ENCODE measurements around the gene CDH23.

Gene CDH23

GRCh38 chr10:71677261-71677660 lies 280.5 kb downstream of the CDH23 start:
- no peak for ATAC-seq
- TF ChIP-seq ZFP30 (CRISPR knock-in tag; IDR thresholded peaks at IDR 0.05) (no peak), ZNF565 (CRISPR knock-in tag; conservative IDR thresholded peaks at IDR 0.05; ENCODE audit: low read depth) (no peak), ZNF8 (CRISPR knock-in tag; IDR thresholded peaks at IDR 0.05) (no peak), ARNTL (CRISPR knock-in tag; IDR thresholded peaks at IDR 0.05; ENCODE audit: borderline replicate concordance, low read depth) (no peak), BACH2 (CRISPR knock-in tag; IDR thresholded peaks at IDR 0.05; ENCODE audit: borderline replicate concordance) (no peak)

GRCh38 chr10:71678057-71678805 lies 281.5 kb downstream of the CDH23 start:
- ATAC-seq: no peak
- TF ChIP-seq ZFP3 (CRISPR knock-in tag; IDR thresholded peaks at IDR 0.05) (no peak), CSDC2 (CRISPR knock-in tag; IDR thresholded peaks at IDR 0.05) (no peak)

GRCh38 chr10:71679425-71679824 lies 282.7 kb downstream of the CDH23 start:
- ATAC-seq: no peak
- TF ChIP-seq ARNTL (CRISPR knock-in tag; IDR thresholded peaks at IDR 0.05; ENCODE audit: borderline replicate concordance, low read depth) (no peak), OSR1 (CRISPR knock-in tag; IDR thresholded peaks at IDR 0.05) (no peak), CREB5 (CRISPR knock-in tag; IDR thresholded peaks at IDR 0.05; ENCODE audit: low read depth) (no peak), CSDC2 (CRISPR knock-in tag; IDR thresholded peaks at IDR 0.05) (no peak), SNAI2 (CRISPR knock-in tag; IDR thresholded peaks at IDR 0.05) (no peak), ZC3H10 (CRISPR knock-in tag; IDR thresholded peaks at IDR 0.05) (no peak), BACH2 (CRISPR knock-in tag; IDR thresholded peaks at IDR 0.05; ENCODE audit: borderline replicate concordance) (no peak), TOX (CRISPR knock-in tag; IDR thresholded peaks at IDR 0.05; ENCODE audit: borderline replicate concordance) (no peak), TSHZ2 (CRISPR knock-in tag; IDR thresholded peaks at IDR 0.05) (no peak), PPARA (CRISPR knock-in tag; IDR thresholded peaks at IDR 0.05; ENCODE audit: borderline replicate concordance) (no peak), RARB (CRISPR knock-in tag; IDR thresholded peaks at IDR 0.05) (no peak)

- ATAC-seq: no peak
- TF ChIP-seq OSR1 (CRISPR knock-in tag; IDR thresholded peaks at IDR 0.05): no peak
- TF ChIP-seq GLIS3 (CRISPR knock-in tag; IDR thresholded peaks at IDR 0.05): no peak
- TF ChIP-seq TCF4 (CRISPR knock-in tag; IDR thresholded peaks at IDR 0.05; ENCODE audit: borderline replicate concordance): no peak
- no peak for TF ChIP-seq PATZ1 (CRISPR knock-in tag; IDR thresholded peaks at IDR 0.05; ENCODE audit: borderline replicate concordance)
- no peak for TF ChIP-seq ZFP3 (CRISPR knock-in tag; IDR thresholded peaks at IDR 0.05)
- no peak for TF ChIP-seq CREB5 (CRISPR knock-in tag; IDR thresholded peaks at IDR 0.05; ENCODE audit: low read depth)
- TF ChIP-seq POU6F1 (CRISPR knock-in tag; IDR thresholded peaks at IDR 0.05; ENCODE audit: borderline replicate concordance, low read depth): no peak
- TF ChIP-seq ISL1 (CRISPR knock-in tag; IDR thresholded peaks at IDR 0.05): no peak
- TF ChIP-seq ESRRG (CRISPR knock-in tag; IDR thresholded peaks at IDR 0.05): no peak
- no peak for TF ChIP-seq BACH2 (CRISPR knock-in tag; IDR thresholded peaks at IDR 0.05; ENCODE audit: borderline replicate concordance)
- TF ChIP-seq CSRNP3 (CRISPR knock-in tag; IDR thresholded peaks at IDR 0.05): no peak
- TF ChIP-seq ZNF565 (CRISPR knock-in tag; conservative IDR thresholded peaks at IDR 0.05; ENCODE audit: low read depth): no peak
- TF ChIP-seq TSHZ2 (CRISPR knock-in tag; IDR thresholded peaks at IDR 0.05): no peak
- TF ChIP-seq ZNF8 (CRISPR knock-in tag; IDR thresholded peaks at IDR 0.05): no peak
Observed at GRCh38 chr10:71681977-71682376, 285.3 kb downstream of the CDH23 start.
